Measurements from ENCODE around the gene PWWP2A.

GRCh38 chr5:160079753-160080152 is 39.5 kb downstream of the PWWP2A start:
- TF ChIP-seq, protein P1, sequence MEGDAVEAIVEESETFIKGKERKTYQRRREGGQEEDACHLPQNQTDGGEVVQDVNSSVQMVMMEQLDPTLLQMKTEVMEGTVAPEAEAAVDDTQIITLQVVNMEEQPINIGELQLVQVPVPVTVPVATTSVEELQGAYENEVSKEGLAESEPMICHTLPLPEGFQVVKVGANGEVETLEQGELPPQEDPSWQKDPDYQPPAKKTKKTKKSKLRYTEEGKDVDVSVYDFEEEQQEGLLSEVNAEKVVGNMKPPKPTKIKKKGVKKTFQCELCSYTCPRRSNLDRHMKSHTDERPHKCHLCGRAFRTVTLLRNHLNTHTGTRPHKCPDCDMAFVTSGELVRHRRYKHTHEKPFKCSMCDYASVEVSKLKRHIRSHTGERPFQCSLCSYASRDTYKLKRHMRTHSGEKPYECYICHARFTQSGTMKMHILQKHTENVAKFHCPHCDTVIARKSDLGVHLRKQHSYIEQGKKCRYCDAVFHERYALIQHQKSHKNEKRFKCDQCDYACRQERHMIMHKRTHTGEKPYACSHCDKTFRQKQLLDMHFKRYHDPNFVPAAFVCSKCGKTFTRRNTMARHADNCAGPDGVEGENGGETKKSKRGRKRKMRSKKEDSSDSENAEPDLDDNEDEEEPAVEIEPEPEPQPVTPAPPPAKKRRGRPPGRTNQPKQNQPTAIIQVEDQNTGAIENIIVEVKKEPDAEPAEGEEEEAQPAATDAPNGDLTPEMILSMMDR (IDR thresholded peaks at IDR 0.05; ENCODE audit: borderline replicate concordance, extremely low read depth, low read length, poor library complexity, severe bottlenecking): no peak
- no peak for TF ChIP-seq EZH2 (IDR thresholded peaks at IDR 0.05; ENCODE audit: borderline replicate concordance, low read depth, low read length, severe bottlenecking)
